HEK293T (cell line): ENCODE measurements around the gene LRIG2.

Source experiments
- CTCF ChIA-PET: fragments of 350-600 bp; formaldehyde crosslinking; extraction: SDS; loops from one replicate; lab custom pipeline; 2021; ENCODE audit warnings: antibody characterized with exemption, inconsistent platforms; lab: Yijun Ruan, JAX
- POLR2A ChIA-PET: fragments of 350-600 bp; formaldehyde crosslinking; extraction: SDS; loops from one replicate; lab custom pipeline; 2020; ENCODE audit warnings: antibody characterized with exemption, inconsistent platforms; lab: Yijun Ruan, JAX
- DNase-seq: peaks from one replicate; pipeline ENCODE4 v3.0.0; 2012; ENCODE audit warnings: mixed read lengths; ENCODE audit errors: extremely low spot score
- ARNT ChIP-seq: fragments of 450-650 bp; IDR thresholded peaks from 2 replicates; pipeline ENCODE4 v1.6.1; 2017; ENCODE audit warnings: mild to moderate bottlenecking
- BHLHE40 ChIP-seq: fragments of 450-650 bp; IDR thresholded peaks from 2 replicates; pipeline ENCODE4 v1.6.1; 2016; ENCODE audit warnings: mild to moderate bottlenecking, moderate library complexity, borderline replicate concordance
- CTBP1 ChIP-seq: fragments of 450-650 bp; IDR thresholded peaks from 2 replicates; pipeline ENCODE4 v1.6.1; 2016; ENCODE audit warnings: borderline replicate concordance
- ELF4 ChIP-seq: fragments of 450-650 bp; IDR thresholded peaks from 2 replicates; pipeline ENCODE4 v1.6.1; 2017; ENCODE audit warnings: antibody characterized with exemption
- FOXA1 ChIP-seq: fragments of 450-650 bp; IDR thresholded peaks from 2 replicates; pipeline ENCODE4 v1.6.1; 2016; ENCODE audit warnings: mild to moderate bottlenecking
- FOXK2 ChIP-seq: fragments of 450-650 bp; IDR thresholded peaks from 2 replicates; pipeline ENCODE4 v1.6.1; 2016; ENCODE audit warnings: mild to moderate bottlenecking
- FOXM1 ChIP-seq: fragments of 450-650 bp; IDR thresholded peaks from 2 replicates; pipeline ENCODE4 v1.6.1; 2017; ENCODE audit warnings: mild to moderate bottlenecking, borderline replicate concordance
- HDGF ChIP-seq: fragments of 450-650 bp; IDR thresholded peaks from 2 replicates; pipeline ENCODE4 v1.6.1; 2017; ENCODE audit warnings: antibody characterized with exemption, borderline replicate concordance
- L3MBTL2 ChIP-seq: fragments of 450-650 bp; conservative IDR thresholded peaks from 2 replicates; pipeline ENCODE4 v1.6.1; 2016; ENCODE audit warnings: mild to moderate bottlenecking
- LEF1 ChIP-seq: fragments of 450-650 bp; IDR thresholded peaks from 2 replicates; pipeline ENCODE4 v1.6.1; 2017; ENCODE audit warnings: mild to moderate bottlenecking, borderline replicate concordance
- NFRKB ChIP-seq: fragments of 450-650 bp; IDR thresholded peaks from 2 replicates; pipeline ENCODE4 v1.6.1; 2016; ENCODE audit warnings: mild to moderate bottlenecking, moderate library complexity
- PKNOX1 ChIP-seq: fragments of 450-650 bp; IDR thresholded peaks from 2 replicates; pipeline ENCODE4 v1.6.1; 2016
- SP1 ChIP-seq: fragments of 450-650 bp; IDR thresholded peaks from 2 replicates; pipeline ENCODE4 v1.6.1; 2017
- SUZ12 ChIP-seq: fragments of 450-650 bp; IDR thresholded peaks from 2 replicates; pipeline ENCODE4 v1.6.1; 2016; ENCODE audit warnings: mild to moderate bottlenecking
- TARDBP ChIP-seq: fragments of 450-650 bp; IDR thresholded peaks from 2 replicates; pipeline ENCODE4 v1.6.1; 2016
- ZNF384 ChIP-seq: fragments of 450-650 bp; IDR thresholded peaks from 2 replicates; pipeline ENCODE4 v1.6.1; 2016

Gene LRIG2

DNA sequence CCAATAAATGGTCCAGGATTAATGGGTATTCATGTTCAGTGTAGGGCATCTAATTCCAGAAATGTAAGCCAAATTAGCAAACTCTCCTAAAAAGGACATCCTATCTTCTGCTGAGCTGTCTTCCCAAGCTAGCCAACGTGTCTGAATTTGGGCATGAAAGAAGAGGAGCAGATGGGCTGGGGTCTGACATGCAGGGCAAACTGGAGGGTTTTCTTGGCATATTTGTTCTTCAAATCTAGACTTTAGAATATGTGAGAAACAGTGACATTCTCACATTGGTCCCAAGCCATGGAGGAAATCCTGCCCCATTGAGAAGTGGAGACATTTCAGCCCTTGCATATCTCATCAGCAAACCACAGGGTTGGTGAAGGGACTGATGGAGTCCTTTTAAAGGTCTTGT lies 67.2 kb downstream of the LRIG2 start:
- ChIA-PET POLR2A (interaction anchor here (0.6 kb wide), 1 partner anchor 313 kb away, joined by 3 read pairs; no protein-coding TSS in a partner anchor), CTCF (interaction anchor here (0.6 to 1.4 kb wide), 5 partner anchors 122 to 573 kb away, joined by 3 to 4 read pairs (median 3); no protein-coding TSS in a partner anchor)

DNA sequence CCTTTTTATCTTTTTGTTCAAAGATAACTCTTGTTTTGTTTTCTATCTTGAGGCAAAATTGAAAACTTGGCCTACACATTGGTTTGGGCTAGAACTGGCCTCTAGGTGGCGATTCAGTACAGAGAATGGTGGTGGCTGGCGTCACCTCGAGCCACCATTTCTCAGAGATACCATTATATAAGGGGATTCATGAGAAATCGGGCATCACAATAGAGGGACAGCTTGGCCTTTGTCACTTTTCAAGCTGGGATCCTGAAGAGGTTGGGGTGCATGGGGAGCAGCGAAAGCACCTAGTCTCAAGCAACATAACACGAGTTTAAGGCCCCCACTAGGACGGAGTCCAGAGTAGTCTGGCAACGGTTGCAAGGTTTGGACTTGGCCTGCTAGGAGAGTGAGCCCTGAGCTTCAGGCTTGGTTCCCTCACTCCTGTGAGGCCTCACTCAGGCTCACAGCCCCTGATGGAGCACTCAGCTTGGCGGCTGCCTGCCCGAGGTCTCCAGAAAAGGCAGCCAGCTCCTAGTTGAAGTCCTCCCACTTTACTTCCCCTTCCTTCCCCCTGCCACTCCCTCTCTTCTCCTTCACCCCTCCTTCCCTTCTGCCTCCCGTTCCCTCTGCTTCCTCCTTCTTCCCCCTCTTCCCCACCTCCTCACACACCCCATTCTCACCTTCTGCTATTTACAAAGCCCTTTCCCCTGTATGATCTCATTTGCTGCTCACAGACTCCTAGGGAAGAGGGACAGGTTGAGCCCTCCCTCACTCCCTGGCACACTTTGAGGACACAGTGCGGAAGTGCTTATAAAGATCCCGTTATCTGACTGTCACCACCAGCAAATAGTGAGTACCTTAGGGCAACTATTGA lies 67.8 kb downstream of the LRIG2 start:
- peak; percentile 81 for DNase-seq
- TF ChIP-seq SUZ12 (no peak), ZNF384 (no peak), FOXK2 (no peak), NFRKB (no peak)
- ChIA-PET POLR2A (no interaction called here), CTCF (interaction anchor here (1.1 to 1.4 kb wide), 3 partner anchors 122 to 542 kb away, joined by 3 to 4 read pairs (median 3); no protein-coding TSS in a partner anchor)

More for the DNA sequence above, 67.2 kb downstream of the LRIG2 start:
- no peak for DNase-seq
- TF ChIP-seq FOXM1 = no peak
- no peak for TF ChIP-seq ZNF384
- TF ChIP-seq CTBP1 = no peak
- no peak for TF ChIP-seq ARNT

DNA sequence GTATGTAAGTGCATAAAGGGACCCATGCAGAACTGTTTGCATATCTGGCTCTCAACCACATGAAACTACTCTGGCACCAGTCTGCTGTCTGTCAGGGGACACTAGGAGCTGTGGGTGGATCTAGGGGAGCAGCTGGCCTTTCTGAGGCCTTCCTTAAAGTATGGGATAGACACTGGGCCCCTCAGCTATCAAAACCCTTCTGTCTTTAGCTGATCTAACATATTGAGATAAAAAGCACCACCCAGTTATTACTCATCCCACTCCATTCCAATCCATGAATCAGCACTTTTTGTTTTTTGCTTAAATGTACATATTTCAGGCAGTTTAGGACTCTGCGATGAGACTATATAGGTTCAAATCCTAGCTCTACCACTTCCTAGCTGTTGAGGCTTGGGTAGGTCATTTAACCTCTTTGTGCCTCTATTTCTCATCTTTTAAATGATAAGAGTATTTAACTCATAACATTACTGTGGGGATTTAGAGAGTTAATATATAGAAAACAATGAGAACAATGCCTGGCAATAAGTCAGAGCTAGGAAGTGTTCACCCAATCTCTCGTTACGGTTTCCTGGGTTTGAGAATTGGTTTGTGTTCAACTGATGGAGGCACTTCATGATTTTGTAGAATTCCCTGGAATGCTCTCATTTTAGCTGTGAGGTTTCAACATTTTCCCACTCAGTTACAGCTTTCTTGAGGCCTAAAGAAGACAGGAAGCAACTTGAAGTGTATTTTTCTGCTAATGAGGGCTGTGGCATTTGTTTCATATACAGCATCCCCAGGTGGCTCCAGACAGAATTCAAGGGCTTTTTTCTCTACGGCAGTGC lies 68.9 kb downstream of the LRIG2 start:
- TF ChIP-seq TARDBP (no peak), CTBP1 (no peak), PKNOX1 (no peak), LEF1 (no peak), L3MBTL2 (no peak), ARNT (no peak), FOXA1 (no peak), BHLHE40 (no peak), SUZ12 (no peak), FOXM1 (no peak), HDGF (no peak), FOXK2 (no peak), NFRKB (no peak), ZNF384 (no peak), SP1 (no peak)
- CTCF ChIA-PET = interaction anchor here (1.2 kb wide), 1 partner anchor 535 kb away, joined by 3 read pairs; no protein-coding TSS in a partner anchor
- no peak for DNase-seq
- POLR2A ChIA-PET = interaction anchor here (0.5 to 0.6 kb wide), 2 partner anchors 19 to 924 kb away, joined by 3 to 4 read pairs; no protein-coding TSS in a partner anchor

DNA sequence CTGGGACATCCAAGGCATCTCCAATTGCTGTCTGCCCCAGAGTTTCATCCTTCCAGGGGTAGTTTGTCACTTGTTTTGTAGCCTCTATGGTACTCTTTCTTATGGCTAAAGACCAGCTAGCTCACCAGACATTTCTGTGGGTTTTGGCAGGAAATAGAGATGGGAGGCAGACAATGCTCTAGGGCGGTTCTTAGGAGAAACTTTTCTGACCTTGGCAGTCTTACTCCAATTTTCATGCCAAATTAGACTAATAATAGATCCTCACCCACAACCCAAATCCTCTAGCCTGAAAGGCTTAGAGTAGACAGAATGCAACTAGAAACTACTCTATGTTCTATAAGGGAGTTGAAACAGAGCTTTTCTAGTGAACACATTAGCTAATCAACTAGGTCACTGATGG lies 69.8 kb downstream of the LRIG2 start:
- ChIA-PET CTCF (no interaction called here), POLR2A (no interaction called here)
- TF ChIP-seq ZNF384 = no peak
- no peak for TF ChIP-seq CTBP1
- TF ChIP-seq ARNT = no peak
- TF ChIP-seq L3MBTL2 = no peak
- TF ChIP-seq SP1 = no peak
- TF ChIP-seq FOXA1 = no peak
- no peak for DNase-seq

- ChIA-PET POLR2A (interaction anchor here (0.9 to 1.3 kb wide), 2 partner anchors 243 to 666 kb away, joined by 3 read pairs; partner anchors contain the start of genes MAGI3 and RSBN1), CTCF (no interaction called here)
- TF ChIP-seq FOXA1 = no peak
- no peak for TF ChIP-seq CTBP1
- TF ChIP-seq PKNOX1 = no peak
- TF ChIP-seq NFRKB = no peak
- TF ChIP-seq LEF1 = no peak
- no peak for TF ChIP-seq ELF4
- no peak for TF ChIP-seq FOXK2
- no peak for TF ChIP-seq ZNF384
- TF ChIP-seq HDGF = no peak
- TF ChIP-seq SUZ12 = no peak
- no peak for TF ChIP-seq ARNT
- TF ChIP-seq SP1 = no peak
- TF ChIP-seq BHLHE40 = no peak
- TF ChIP-seq L3MBTL2 = no peak
- TF ChIP-seq TARDBP = no peak
- no peak for TF ChIP-seq FOXM1
- no peak for DNase-seq
Observed at GRCh38 chr1:113146242-113147072, 73.5 kb downstream of the LRIG2 start.
